ENCODE data around the gene COL1A2.

COL1A2 gene

GRCh38 chr7:94439893-94440381, 45.2 kb downstream of the COL1A2 start:
- DNase-seq, result no peak

GRCh38 chr7:94440451-94441039, 45.9 kb downstream of the COL1A2 start:
- no peak for DNase-seq

- DNase-seq, result no peak
These were observed 46.4 kb downstream of the COL1A2 start for GRCh38 chr7:94441138-94441537.

- DNase-seq, result no peak
These were observed 47.9 kb downstream of the COL1A2 start for GRCh38 chr7:94442639-94443038.

- no peak for DNase-seq
These were observed 50.1 kb downstream of the COL1A2 start for GRCh38 chr7:94444813-94445212.

- DNase-seq, result no peak
These were observed 51.0 kb downstream of the COL1A2 start for GRCh38 chr7:94445696-94446194.

- DNase-seq, result no peak
These were observed 51.6 kb downstream of the COL1A2 start for GRCh38 chr7:94446308-94446707.

GRCh38 chr7:94449151-94449725, 54.5 kb downstream of the COL1A2 start:
- peak; percentile 73 for DNase-seq

GRCh38 chr7:94450044-94450697, 55.5 kb downstream of the COL1A2 start:
- no peak for DNase-seq

GRCh38 chr7:94451187-94451586, 56.5 kb downstream of the COL1A2 start:
- no peak for DNase-seq

GRCh38 chr7:94452239-94452638, 57.5 kb downstream of the COL1A2 start:
- DNase-seq, result peak; percentile 8

GRCh38 chr7:94453898-94454297, 59.2 kb downstream of the COL1A2 start:
- no peak for DNase-seq

GRCh38 chr7:94458041-94458440, 63.3 kb downstream of the COL1A2 start:
- no peak for DNase-seq

- no peak for DNase-seq
These were observed 71.8 kb downstream of the COL1A2 start for GRCh38 chr7:94466516-94466915.

- DNase-seq, result no peak
These were observed 76.9 kb downstream of the COL1A2 start for GRCh38 chr7:94471604-94472003.

GRCh38 chr7:94472608-94473007, 77.9 kb downstream of the COL1A2 start:
- DNase-seq, result no peak

GRCh38 chr7:94476251-94476840, 81.7 kb downstream of the COL1A2 start:
- DNase-seq, result no peak

- DNase-seq, result no peak
These were observed 83.2 kb downstream of the COL1A2 start for GRCh38 chr7:94477878-94478277.

GRCh38 chr7:94478648-94479214, 84.0 kb downstream of the COL1A2 start:
- no peak for DNase-seq

Data from NCI-H526 treated with DMSO at 0.1 percent for 48 hours (cell line).